A549 (cell line): ENCODE data around the gene SWT1. TPM values are rescaled to one million over a fixed set of nuclear protein-coding genes. Genes with fewer than 3 reads are reported as not detected.

Experiments used
- ATAC-seq, 2 experiments: fragments of 200-7000 bp in 1 of 2; fragments of >200 bp in 1 of 2; cut with Nextera tagmentation in 1 of 2; cut with Tn5 transposase in 1 of 2; 3 replicates each; pipeline versions ENCODE4 v1.8.0 to v1.9.1; 2018 to 2020; ENCODE audit warnings: mild to moderate bottlenecking in 1 of 2, moderate library complexity in 1 of 2
- CTCF ChIA-PET: fragments of 300-600 bp; sonication (Branson Sonifier 250); formaldehyde crosslinking; extraction: SDS; loops from one replicate; lab custom pipeline; 2021; ENCODE audit warnings: antibody characterized with exemption, inconsistent platforms; lab: Yijun Ruan, JAX
- POLR2A ChIA-PET: fragments of 350-600 bp; formaldehyde crosslinking; extraction: SDS; loops from one replicate; lab custom pipeline; 2021; ENCODE audit warnings: antibody characterized with exemption, inconsistent platforms; lab: Yijun Ruan, JAX
- DNase-seq, 2 experiments: peaks; one replicate each; pipeline versions ENCODE4 v3.0.0 to v3.0.0-alpha.2; 2011 to 2016; ENCODE audit warnings: low read depth in 1 of 2, low spot score in 1 of 2
- FAIRE-seq: peaks from 2 replicates; lab custom pipeline; 2011; peaks lifted over from hg19 to GRCh38; lab: Jason Lieb, UNC
- H3K27ac ChIP-seq, 2 experiments: fragments of >200 bp; sonication (Bioruptor Twin); formaldehyde crosslinking; 3 replicates each; pipeline ENCODE4 v1.5.1; 2016 to 2017
- H3K4me1 ChIP-seq: fragments of >200 bp; sonication (Bioruptor Twin); formaldehyde crosslinking; 3 replicates; pipeline ENCODE4 v1.6.1; 2016
- H3K4me2 ChIP-seq: fragments of >200 bp; sonication (Bioruptor Twin); formaldehyde crosslinking; 3 replicates; pipeline ENCODE4 v1.6.1; 2016
- H3K4me3 ChIP-seq: fragments of >200 bp; sonication (Bioruptor Twin); formaldehyde crosslinking; 3 replicates; pipeline ENCODE4 v1.5.1; 2016
- H3K9me3 ChIP-seq: fragments of >200 bp; sonication (Bioruptor Twin); formaldehyde crosslinking; 3 replicates; pipeline ENCODE4 v1.6.1; 2016
- CBX8 ChIP-seq: fragments of 200-600 bp; sonication (generic); IDR thresholded peaks from 2 replicates; pipeline ENCODE4 v1.6.1; 2016
- CHD2 ChIP-seq: fragments of 150-350 bp; IDR thresholded peaks from 2 replicates; pipeline ENCODE4 v1.6.1; 2014; ENCODE audit warnings: low read length; ENCODE audit not compliant: partially characterized antibody
- CHD4 ChIP-seq: fragments of 200-600 bp; sonication (generic); IDR thresholded peaks from 2 replicates; pipeline ENCODE4 v1.6.1; 2016; ENCODE audit warnings: antibody characterized with exemption, mild to moderate bottlenecking, borderline replicate concordance
- EHF ChIP-seq: fragments of 250-450 bp; sonication (Bioruptor Pico); IDR thresholded peaks from 2 replicates; pipeline ENCODE4 v1.5.0; 2020; ENCODE audit warnings: mild to moderate bottlenecking
- ELK1 ChIP-seq: fragments of 150-350 bp; IDR thresholded peaks from 2 replicates; pipeline ENCODE4 v1.6.1; 2014; ENCODE audit warnings: low read depth, mild to moderate bottlenecking, low read length
- EP300 ChIP-seq, 2 experiments: fragments of >200 bp; sonication (Bioruptor Twin); formaldehyde crosslinking; IDR thresholded peaks; 2 replicates in 1 of 2; 3 replicates in 1 of 2; pipeline ENCODE4 v1.6.1; 2016 to 2017
- FOSL2 ChIP-seq, 2 experiments: fragments of 450-650 bp in 1 of 2; fragments of >200 bp in 1 of 2; sonication (Bioruptor Twin) in 1 of 2; formaldehyde crosslinking; IDR thresholded peaks; 2 replicates each; pipeline versions ENCODE4 v1.5.0 to v1.6.1; 2016 to 2020; ENCODE audit warnings: mild to moderate bottlenecking in 1 of 2, moderate library complexity in 1 of 2
- FOXS1 ChIP-seq: fragments of 250-450 bp; sonication (Bioruptor Pico); IDR thresholded peaks from 2 replicates; pipeline ENCODE4 v1.5.0; 2020; ENCODE audit warnings: mild to moderate bottlenecking, moderate library complexity
- HEYL ChIP-seq: fragments of 250-450 bp; sonication (Bioruptor Pico); IDR thresholded peaks from 2 replicates; pipeline ENCODE4 v1.8.0; 2021; ENCODE audit warnings: mild to moderate bottlenecking, moderate library complexity
- HOXB5 ChIP-seq: fragments of 250-450 bp; sonication (Bioruptor Pico); IDR thresholded peaks from 2 replicates; pipeline ENCODE4 v1.5.0; 2020; ENCODE audit warnings: mild to moderate bottlenecking, moderate library complexity
- JUNB ChIP-seq: fragments of >200 bp; sonication (Bioruptor Twin); formaldehyde crosslinking; IDR thresholded peaks from 2 replicates; pipeline ENCODE4 v1.6.1; 2016
- MAFK ChIP-seq: fragments of 450-650 bp; IDR thresholded peaks from 2 replicates; pipeline ENCODE4 v1.6.1; 2014; ENCODE audit not compliant: partially characterized antibody
- MAZ ChIP-seq: fragments of 150-350 bp; IDR thresholded peaks from 2 replicates; pipeline ENCODE4 v1.6.1; 2014; ENCODE audit warnings: antibody characterized with exemption, low read depth, low read length, borderline replicate concordance
- NFE2L2 ChIP-seq: fragments of 150-350 bp; conservative IDR thresholded peaks from 2 replicates; pipeline ENCODE4 v1.6.1; 2014; ENCODE audit warnings: low read length
- NPAS2 ChIP-seq: fragments of 250-450 bp; sonication (Bioruptor Pico); IDR thresholded peaks from 2 replicates; pipeline ENCODE4 v1.8.0; 2022; ENCODE audit warnings: mild to moderate bottlenecking, moderate library complexity, borderline replicate concordance
- RARB ChIP-seq: fragments of 250-450 bp; sonication (Bioruptor Pico); IDR thresholded peaks from 2 replicates; pipeline ENCODE4 v1.8.0; 2021; ENCODE audit warnings: mild to moderate bottlenecking, moderate library complexity
- RCOR1 ChIP-seq: fragments of 150-350 bp; IDR thresholded peaks from 2 replicates; pipeline ENCODE4 v1.6.1; 2014; ENCODE audit warnings: antibody characterized with exemption, low read length, low read depth
- REST ChIP-seq: fragments of 200-600 bp; sonication (generic); IDR thresholded peaks from 2 replicates; pipeline ENCODE4 v1.6.1; 2016; ENCODE audit warnings: antibody characterized with exemption, mild to moderate bottlenecking, moderate library complexity
- SREBF2 ChIP-seq: fragments of 450-650 bp; IDR thresholded peaks from 2 replicates; pipeline ENCODE4 v1.6.1; 2014; ENCODE audit warnings: mild to moderate bottlenecking, moderate library complexity
- ZC3H11A ChIP-seq: fragments of 450-650 bp; IDR thresholded peaks from 2 replicates; pipeline ENCODE4 v1.6.1; 2014; ENCODE audit warnings: antibody characterized with exemption, mild to moderate bottlenecking
- ZFP36 ChIP-seq: fragments of 450-650 bp; IDR thresholded peaks from 2 replicates; pipeline ENCODE4 v1.6.1; 2014; ENCODE audit warnings: borderline replicate concordance; ENCODE audit not compliant: partially characterized antibody
- WGBS: methylation state at CpG from one replicate; pipeline ENCODE4 v1.1.6; 2017; ENCODE audit errors: missing lambda C conversion rate; 5-methylcytosine and 5-hydroxymethylcytosine counted together
- polyA plus RNA-seq, 4 experiments: library from polyadenylated mRNA; depleted of rRNA in 3 of 4; stranded (reverse); fragments of >200 nt; fragmentation: RNase III in 1 of 4; extraction: RNeasy Plus Mini Kit Qiagen cat#74134 plus additional on column Dnase treatment in 1 of 4; gene quantifications; 2 replicates in 3 of 4; 3 replicates in 1 of 4; pipeline ENCODE4 v1.2.3, GENCODE V29; 2011 to 2017

Gene SWT1
- polyA plus RNA-seq, 2 of the 4 experiments (the other 2 are of a cell fraction): 1.5 to 2.4 TPM

- Histone ChIP-seq H3K27ac (no peak overlapping the region), H3K4me2 (no peak overlapping the region), H3K9me3 (no peaks in the 10 kb centered on the region), H3K4me3 (no peak overlapping the region), H3K4me1 (no peaks in the 10 kb centered on the region)
- WGBS: 56% methylated on average over 4 of the region's 4 CpGs
- no peak for DNase-seq
- ChIA-PET POLR2A (no interaction called here), CTCF (interaction anchor here (0.7 to 1.2 kb wide), 2 partner anchors 8 to 301 kb away, joined by 4 to 5 read pairs; partner anchors contain the start of gene IVNS1ABP)
- TF ChIP-seq RCOR1: no peak
- TF ChIP-seq NFE2L2: no peak
- no peak for TF ChIP-seq HOXB5 (CRISPR knock-in tag)
- TF ChIP-seq CHD2: no peak
- TF ChIP-seq JUNB: no peak
- TF ChIP-seq MAZ: no peak
- no peak for TF ChIP-seq SREBF2
- no peak for TF ChIP-seq EHF (CRISPR knock-in tag)
- no peak for TF ChIP-seq ELK1
- no peak for ATAC-seq
- FAIRE-seq: no peak
These were observed 168.4 kb downstream of the SWT1 start for GRCh38 chr1:185325413-185325812.

GRCh38 chr1:185328255-185328654 is 171.3 kb downstream of the SWT1 start:
- FAIRE-seq (no peak), ATAC-seq (no peak)
- POLR2A ChIA-PET: no interaction called here
- 69% methylated on average over 4 of the region's 4 CpGs for WGBS
- TF ChIP-seq ZC3H11A (no peak), FOSL2 (IDR thresholded peaks at IDR 0.05) (no peak), FOSL2 (CRISPR knock-in tag; IDR thresholded peaks at IDR 0.05) (no peak), MAZ (no peak), FOXS1 (CRISPR knock-in tag) (no peak), REST (no peak), ELK1 (no peak), RARB (CRISPR knock-in tag) (no peak), HEYL (CRISPR knock-in tag) (no peak)
- TF ChIP-seq, all 56 proteins: peak for 0
- Histone ChIP-seq H3K27ac (no peak overlapping the region), H3K4me3 (no peak overlapping the region), H3K9me3 (no peaks in the 10 kb centered on the region), H3K4me2 (no peak overlapping the region), H3K4me1 (no peaks in the 10 kb centered on the region)
- CTCF ChIA-PET: interaction anchor here (0.8 to 1.6 kb wide), 2 partner anchors 10 to 44 kb away, joined by 3 to 5 read pairs; no protein-coding TSS in a partner anchor
- no peak for DNase-seq

DNA sequence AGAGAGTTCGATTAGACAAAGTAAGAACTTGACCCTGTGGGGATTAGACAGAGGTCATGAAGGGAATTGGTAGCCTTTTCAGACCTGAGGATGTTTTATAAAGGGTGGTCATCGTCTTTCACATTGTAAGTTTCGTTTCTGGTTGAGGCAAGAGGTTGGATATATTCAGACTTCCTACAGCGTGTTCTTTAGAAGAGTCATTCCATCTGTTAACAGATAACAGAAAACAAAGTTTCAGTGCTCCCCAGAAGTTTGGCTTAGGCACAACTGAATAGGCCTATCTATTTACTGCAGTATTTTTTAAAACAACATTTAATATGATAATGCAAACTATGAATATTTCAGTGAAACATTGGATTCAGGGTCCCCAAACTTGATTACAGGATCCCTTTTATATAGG is 177.2 kb downstream of the SWT1 start:
- no peak for TF ChIP-seq MAFK
- TF ChIP-seq REST: no peak
- no peak for TF ChIP-seq ZFP36
- TF ChIP-seq SREBF2: no peak
- no peak for TF ChIP-seq CBX8
- no peak for TF ChIP-seq ZC3H11A
- TF ChIP-seq CHD2: no peak
- no peak for TF ChIP-seq CHD4
- TF ChIP-seq NPAS2 (CRISPR knock-in tag): no peak
- TF ChIP-seq MAZ: no peak
- no peak for TF ChIP-seq EP300 (IDR thresholded peaks at IDR 0.05)
- no peak for TF ChIP-seq HEYL (CRISPR knock-in tag)
- TF ChIP-seq FOSL2 (IDR thresholded peaks at IDR 0.05): no peak
- no peak for TF ChIP-seq FOSL2 (CRISPR knock-in tag; IDR thresholded peaks at IDR 0.05)
- WGBS: 49% methylated on average over 4 of the region's 4 CpGs
- DNase-seq: no peak
- no peaks in the 10 kb centered on the region for H3K9me3 ChIP-seq
- FAIRE-seq: no peak
- no peaks in the 10 kb centered on the region for H3K4me1 ChIP-seq
- no peak overlapping the region for H3K4me3 ChIP-seq
- ChIA-PET POLR2A (no interaction called here), CTCF (no interaction called here)
- no peak for ATAC-seq
- no peak overlapping the region for H3K27ac ChIP-seq
- H3K4me2 ChIP-seq: no peak overlapping the region
